Measurements from ENCODE around the gene ARL15. TPM values are rescaled to one million over a fixed set of nuclear protein-coding genes. Genes with fewer than 3 reads are reported as not detected.
A peak's percentile ranks its signal among the peaks of the same experiment; 100 is the strongest.

The ARL15 gene
- total and polyA plus RNA-seq, 2 experiments from 2014 or later = 7.8 to 9.9 TPM

DNA sequence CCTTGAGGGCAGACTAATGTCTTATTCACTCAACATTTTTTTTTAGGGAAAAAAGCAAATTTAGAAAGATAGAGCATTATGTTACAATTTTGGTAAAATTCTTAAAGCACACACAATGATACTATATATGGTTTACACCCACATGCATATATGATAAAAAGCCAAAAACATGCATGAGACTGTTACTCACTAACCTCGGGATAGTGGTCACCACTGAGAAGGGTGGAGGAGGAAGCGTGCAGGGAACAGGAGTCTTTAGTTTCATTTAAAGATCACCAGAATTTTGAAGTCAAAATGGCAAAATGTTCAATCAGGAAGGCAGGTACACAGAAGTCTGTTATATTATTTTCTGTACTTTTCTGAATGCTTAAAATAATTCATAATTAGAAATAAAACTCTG is 9.2 kb downstream of the ARL15 start:
- TF ChIP-seq EZH2phosphoT487 (IDR thresholded peaks at IDR 0.05; ENCODE audit: insufficient read depth, low read depth) = no peak
- TF ChIP-seq EZH2 (IDR thresholded peaks at IDR 0.05; ENCODE audit: insufficient read depth, poor library complexity, severe bottlenecking) = no peak
- H2AFZ ChIP-seq = no peak overlapping the region
- peak; percentile 38 for DNase-seq
- H3K27ac ChIP-seq = no peak overlapping the region
- in situ Hi-C loops (cut with MboI) = no loop called here
- no peak overlapping the region for H3K4me3 ChIP-seq
- no peaks in the 10 kb centered on the region for H3K36me3 ChIP-seq (ENCODE audit: low read depth)
- H3K9me2 ChIP-seq (ENCODE audit: insufficient read depth) = no peaks in the 10 kb centered on the region
- no peaks in the 10 kb centered on the region for H3K27me3 ChIP-seq (replicated peaks; ENCODE audit: insufficient read depth)
- H3K9ac ChIP-seq = no peak overlapping the region
- H3K9me3 ChIP-seq (ENCODE audit: low read depth) = no peaks in the 10 kb centered on the region
- H3F3A ChIP-seq (ENCODE audit: insufficient read depth) = no peaks in the 10 kb centered on the region; the same call in 1 of the 2 replicates
- WGBS, 2 experiments (ENCODE audit: low coverage in 1 of 2, low lambda C conversion rate in 2 of 2, missing lambda C conversion rate in 2 of 2) = 12 to 16% methylated on average over 2 of the region's 2 CpGs
- no peaks in the 10 kb centered on the region for H4K20me1 ChIP-seq (ENCODE audit: insufficient read depth)
- peaks cover 33% of the 10 kb centered on the region for H3K79me2 ChIP-seq (ENCODE audit: insufficient read depth)
- 0 out of 2 replicates have a peak, but pooled peaks cover 13% of the 10 kb centered on the region for H3K4me1 ChIP-seq (ENCODE audit: insufficient read depth)
- peak overlapping the region; percentile 12 for H3K4me2 ChIP-seq (ENCODE audit: unreplicated experiment)

- H3K27me3 ChIP-seq (replicated peaks; ENCODE audit: insufficient read depth) = no peaks in the 10 kb centered on the region
- in situ Hi-C loops (cut with MboI) = no loop called here
- TF ChIP-seq EZH2 (IDR thresholded peaks at IDR 0.05; ENCODE audit: insufficient read depth, poor library complexity, severe bottlenecking) = no peak
- DNase-seq = no peak
- H3K9ac ChIP-seq = no peak overlapping the region
- no peaks in the 10 kb centered on the region for H3K36me3 ChIP-seq (ENCODE audit: low read depth)
- H3K4me3 ChIP-seq = no peak overlapping the region
- no peaks in the 10 kb centered on the region; the same call in 1 of the 2 replicates for H3F3A ChIP-seq (ENCODE audit: insufficient read depth)
- no peaks in the 10 kb centered on the region for H3K9me2 ChIP-seq (ENCODE audit: insufficient read depth)
- peaks cover 28% of the 10 kb centered on the region for H3K79me2 ChIP-seq (ENCODE audit: insufficient read depth)
- H2AFZ ChIP-seq = no peak overlapping the region
- H4K20me1 ChIP-seq (ENCODE audit: insufficient read depth) = no peaks in the 10 kb centered on the region
- 0 out of 2 replicates have a peak, but pooled peaks cover 13% of the 10 kb centered on the region for H3K4me1 ChIP-seq (ENCODE audit: insufficient read depth)
- 96 to 97% methylated on average over 5 of the region's 5 CpGs for WGBS, 2 experiments (ENCODE audit: low coverage in 1 of 2, low lambda C conversion rate in 2 of 2, missing lambda C conversion rate in 2 of 2)
- H3K4me2 ChIP-seq (ENCODE audit: unreplicated experiment) = no peak overlapping the region
- H3K27ac ChIP-seq = no peak overlapping the region
- no peaks in the 10 kb centered on the region for H3K9me3 ChIP-seq (ENCODE audit: low read depth)
These were observed 11.4 kb downstream of the ARL15 start for GRCh38 chr5:54298947-54299346.

DNA sequence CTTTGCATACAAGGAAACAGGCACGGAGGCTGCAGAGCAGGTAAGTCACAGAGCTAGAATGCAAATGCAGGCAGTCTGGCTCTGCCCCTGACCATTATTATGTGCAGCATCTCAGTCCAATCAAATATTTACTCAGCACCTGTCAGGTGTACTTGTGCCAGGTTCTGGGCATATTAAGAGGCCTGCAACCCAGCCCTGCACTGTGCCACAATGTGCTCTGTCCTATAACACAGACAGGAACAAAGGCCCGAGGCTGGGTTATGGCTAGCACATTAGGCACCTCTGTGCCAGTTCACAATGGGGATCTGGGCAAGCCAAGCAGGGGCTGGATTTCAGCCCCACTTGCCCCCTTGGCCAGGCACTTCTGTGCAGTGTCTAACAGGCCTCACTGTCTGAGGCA is 14.0 kb downstream of the ARL15 start:
- in situ Hi-C loops (cut with MboI) = no loop called here
- WGBS, 2 experiments (ENCODE audit: low coverage in 1 of 2, low lambda C conversion rate in 2 of 2, missing lambda C conversion rate in 2 of 2) = 91 to 94% methylated on average over 2 of the region's 2 CpGs
- H3K9me2 ChIP-seq (ENCODE audit: insufficient read depth) = no peaks in the 10 kb centered on the region
- H4K20me1 ChIP-seq (ENCODE audit: insufficient read depth) = no peaks in the 10 kb centered on the region
- no peak for DNase-seq
- peaks cover 16% of the 10 kb centered on the region for H3K79me2 ChIP-seq (ENCODE audit: insufficient read depth)
- H3K4me1 ChIP-seq (ENCODE audit: insufficient read depth) = 0 out of 2 replicates have a peak, but pooled peaks cover 4% of the 10 kb centered on the region
- H3K27me3 ChIP-seq (replicated peaks; ENCODE audit: insufficient read depth) = no peaks in the 10 kb centered on the region
- H3K4me3 ChIP-seq = no peak overlapping the region
- H3K27ac ChIP-seq = no peak overlapping the region
- no peaks in the 10 kb centered on the region for H3K36me3 ChIP-seq (ENCODE audit: low read depth)
- TF ChIP-seq EZH2 (IDR thresholded peaks at IDR 0.05; ENCODE audit: insufficient read depth, poor library complexity, severe bottlenecking) (no peak), EZH2phosphoT487 (IDR thresholded peaks at IDR 0.05; ENCODE audit: insufficient read depth, low read depth) (no peak)
- H2AFZ ChIP-seq = no peak overlapping the region
- no peak overlapping the region for H3K4me2 ChIP-seq (ENCODE audit: unreplicated experiment)
- no peaks in the 10 kb centered on the region; the same call in 1 of the 2 replicates for H3F3A ChIP-seq (ENCODE audit: insufficient read depth)
- H3K9ac ChIP-seq = no peak overlapping the region
- no peaks in the 10 kb centered on the region for H3K9me3 ChIP-seq (ENCODE audit: low read depth)

DNA sequence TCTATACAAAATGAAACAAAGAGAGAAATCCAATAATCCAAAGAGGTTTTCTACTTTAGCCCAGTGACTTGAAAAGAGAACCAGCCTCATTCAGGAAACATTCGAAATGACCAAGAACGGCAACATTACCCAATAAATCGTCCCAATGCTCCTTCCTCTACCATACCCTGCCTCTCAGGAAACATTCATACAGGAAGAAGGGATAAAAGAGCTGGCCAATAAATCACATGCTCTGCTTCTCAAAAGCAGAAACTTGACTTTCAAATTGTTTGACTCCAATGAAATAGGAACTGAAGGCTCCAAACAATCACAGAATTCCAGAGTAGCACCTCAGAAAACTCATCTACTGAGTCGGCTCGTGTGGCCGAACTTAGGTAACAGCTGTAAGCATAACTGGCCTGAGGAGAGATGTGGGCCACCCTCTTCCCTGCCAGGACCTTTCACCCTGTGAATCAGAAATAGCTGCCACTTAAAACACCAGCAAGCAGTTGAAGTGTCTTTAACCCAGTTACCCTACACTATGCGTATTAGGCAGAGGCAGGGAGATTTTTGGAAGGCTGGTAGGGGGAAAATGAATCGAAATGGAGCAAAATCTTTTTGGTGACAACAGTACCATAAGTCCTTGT is 14.6 kb downstream of the ARL15 start:
- no peaks in the 10 kb centered on the region for H3K9me3 ChIP-seq (ENCODE audit: low read depth)
- 79 to 81% methylated on average over 8 of the region's 8 CpGs for WGBS, 2 experiments (ENCODE audit: low coverage in 1 of 2, low lambda C conversion rate in 2 of 2, missing lambda C conversion rate in 2 of 2)
- H3F3A ChIP-seq (ENCODE audit: insufficient read depth) = no peaks in the 10 kb centered on the region
- no peaks in the 10 kb centered on the region for H3K9me2 ChIP-seq (ENCODE audit: insufficient read depth)
- DNase-seq = no peak
- H3K79me2 ChIP-seq (ENCODE audit: insufficient read depth) = peaks cover 16% of the 10 kb centered on the region
- no peak for TF ChIP-seq EZH2 (IDR thresholded peaks at IDR 0.05; ENCODE audit: insufficient read depth, poor library complexity, severe bottlenecking)
- no peak for TF ChIP-seq EZH2phosphoT487 (IDR thresholded peaks at IDR 0.05; ENCODE audit: insufficient read depth, low read depth)
- H3K4me3 ChIP-seq = no peak overlapping the region
- no peak overlapping the region for H3K27ac ChIP-seq
- H3K27me3 ChIP-seq (replicated peaks; ENCODE audit: insufficient read depth) = no peaks in the 10 kb centered on the region
- H3K4me2 ChIP-seq (ENCODE audit: unreplicated experiment) = no peak overlapping the region
- H4K20me1 ChIP-seq (ENCODE audit: insufficient read depth) = no peaks in the 10 kb centered on the region
- no peaks in the 10 kb centered on the region for H3K36me3 ChIP-seq (ENCODE audit: low read depth)
- H3K9ac ChIP-seq = no peak overlapping the region
- in situ Hi-C loops (cut with MboI) = no loop called here
- H3K4me1 ChIP-seq (ENCODE audit: insufficient read depth) = no peaks in the 10 kb centered on the region
- H2AFZ ChIP-seq = no peak overlapping the region
